ENCODE results near the gene AURKB. TPM values are rescaled to one million over a fixed set of nuclear protein-coding genes. Genes with fewer than 3 reads are reported as not detected.

The AURKB gene
- total RNA-seq, 1 donor from 2014 or later: 1.2 TPM

- H3K27me3 ChIP-seq (ENCODE audit: low read depth): no peaks in the 10 kb centered on the region
- intact Hi-C loops (cut with micrococcal nuclease): no loop called here
- TF ChIP-seq CTCF (IDR thresholded peaks at IDR 0.05; ENCODE audit: borderline replicate concordance): no peak
- H3K36me3 ChIP-seq: peaks cover 92% of the 10 kb centered on the region
- H3K9me3 ChIP-seq (replicated peaks): no peaks in the 10 kb centered on the region
- peaks cover 15% of the 10 kb centered on the region for H3K4me1 ChIP-seq
- H3K27ac ChIP-seq (replicated peaks): peak overlapping the region; percentile 59
- no peak for DNase-seq
- H3K4me3 ChIP-seq: no peak overlapping the region
Measured at GRCh38 chr17:8234361-8235270, 24.2 kb upstream of the AURKB start.

DNA sequence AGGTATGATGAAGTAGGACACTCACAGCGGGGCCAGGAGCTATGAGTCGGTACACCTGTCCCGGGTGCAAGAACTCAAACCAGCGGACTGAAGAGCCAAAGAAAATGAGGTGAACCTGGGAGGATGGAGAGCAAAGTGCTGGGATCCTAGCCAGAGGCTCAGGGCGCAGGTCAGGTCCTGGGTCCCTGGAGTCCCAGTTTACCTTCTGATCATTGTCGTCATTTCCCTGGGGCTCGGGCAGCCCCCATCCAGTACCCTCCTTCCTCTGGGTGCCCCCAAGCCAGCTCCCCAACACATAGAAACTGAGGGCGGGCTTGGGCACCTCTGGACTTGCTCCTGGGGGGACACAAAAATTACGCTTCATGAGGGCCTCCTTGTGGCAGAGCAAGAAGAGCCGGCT lies 21.3 kb upstream of the AURKB start:
- Histone ChIP-seq H3K4me3 (no peak overlapping the region), H3K9me3 (replicated peaks) (no peaks in the 10 kb centered on the region), H3K4me1 (peaks cover 24% of the 10 kb centered on the region), H3K27me3 (ENCODE audit: low read depth) (no peaks in the 10 kb centered on the region), H3K27ac (replicated peaks) (no peak overlapping the region), H3K36me3 (peaks cover 95% of the 10 kb centered on the region)
- intact Hi-C loops (cut with micrococcal nuclease): no loop called here
- TF ChIP-seq CTCF (IDR thresholded peaks at IDR 0.05; ENCODE audit: borderline replicate concordance): no peak
- DNase-seq: no peak

DNA sequence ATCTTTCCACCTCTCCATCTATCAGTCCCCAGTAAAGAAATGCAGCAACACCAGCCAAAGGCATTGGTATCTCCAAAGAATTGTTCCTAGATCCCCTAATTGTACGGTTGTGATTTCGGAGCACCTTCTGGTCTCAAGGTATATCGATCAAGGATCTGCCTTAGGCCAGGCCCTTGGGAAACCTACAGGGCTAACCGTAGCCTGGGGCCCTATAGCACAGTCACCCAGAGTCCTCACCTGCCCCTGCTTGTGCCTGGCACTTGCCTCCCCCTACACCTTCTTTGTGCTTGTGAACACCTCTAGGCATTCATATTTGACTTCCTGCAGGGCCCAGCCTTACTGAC lies 16.8 kb upstream of the AURKB start:
- peaks cover 36% of the 10 kb centered on the region for H3K4me1 ChIP-seq
- intact Hi-C loops (cut with micrococcal nuclease): no loop called here
- TF ChIP-seq CTCF (IDR thresholded peaks at IDR 0.05; ENCODE audit: borderline replicate concordance): no peak
- no peak for DNase-seq
- H3K27ac ChIP-seq (replicated peaks): peak overlapping the region; percentile 82
- H3K27me3 ChIP-seq (ENCODE audit: low read depth): no peaks in the 10 kb centered on the region
- no peaks in the 10 kb centered on the region for H3K9me3 ChIP-seq (replicated peaks)
- peak overlapping the region; percentile 58 for H3K4me3 ChIP-seq
- peaks cover 50% of the 10 kb centered on the region for H3K36me3 ChIP-seq

GRCh38 chr17:8226536-8227237 lies 16.3 kb upstream of the AURKB start:
- no peak for TF ChIP-seq CTCF (IDR thresholded peaks at IDR 0.05; ENCODE audit: borderline replicate concordance)
- Histone ChIP-seq H3K36me3 (peaks cover 44% of the 10 kb centered on the region), H3K4me1 (peaks cover 38% of the 10 kb centered on the region), H3K4me3 (peak overlapping the region; percentile 58), H3K9me3 (replicated peaks) (no peaks in the 10 kb centered on the region), H3K27ac (replicated peaks) (peak overlapping the region; percentile 82), H3K27me3 (ENCODE audit: low read depth) (no peaks in the 10 kb centered on the region)
- intact Hi-C loops (cut with micrococcal nuclease): no loop called here
- peak; percentile 52 for DNase-seq

DNA sequence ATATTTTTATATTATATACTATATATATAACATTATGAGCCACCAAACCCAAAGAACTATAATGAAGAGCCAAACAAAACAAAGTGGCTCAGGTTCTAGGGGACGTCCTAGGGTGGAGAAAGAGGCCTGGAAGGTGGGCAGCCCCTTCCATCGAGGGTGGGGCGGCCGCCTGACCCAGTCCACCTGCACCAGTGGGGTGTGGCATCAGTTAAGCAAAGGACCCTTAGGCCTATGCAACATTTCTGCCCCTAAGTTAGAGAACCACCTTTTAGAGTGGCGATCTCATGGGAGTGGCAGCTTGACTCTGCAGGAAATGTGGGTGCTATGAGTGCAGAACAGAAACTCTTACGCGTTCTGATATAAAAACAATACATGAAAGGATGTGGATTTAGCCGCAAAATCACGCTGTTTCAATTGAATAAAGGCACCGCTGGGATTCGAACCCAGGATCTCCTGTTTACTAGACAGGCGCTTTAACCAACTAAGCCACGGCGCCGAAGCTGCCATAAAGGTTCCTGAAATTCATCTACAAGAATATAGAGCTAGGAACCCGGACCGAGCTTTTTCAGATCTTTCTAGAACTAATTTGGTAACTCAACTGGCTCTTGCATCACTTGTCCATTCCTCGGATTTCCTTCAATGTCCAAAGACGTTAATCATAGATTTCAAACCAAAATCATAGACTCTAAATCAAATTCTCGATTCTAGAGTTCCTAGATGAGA lies 15.6 kb upstream of the AURKB start:
- Histone ChIP-seq H3K4me1 (peaks cover 44% of the 10 kb centered on the region), H3K27ac (replicated peaks) (peak overlapping the region; percentile 82)

More for the DNA sequence above, 15.6 kb upstream of the AURKB start:
- Histone ChIP-seq H3K36me3 (peaks cover 37% of the 10 kb centered on the region), H3K9me3 (replicated peaks) (no peaks in the 10 kb centered on the region), H3K27me3 (ENCODE audit: low read depth) (no peaks in the 10 kb centered on the region), H3K4me3 (peak overlapping the region; percentile 58)
- no peak for TF ChIP-seq CTCF (IDR thresholded peaks at IDR 0.05; ENCODE audit: borderline replicate concordance)
- intact Hi-C loops (cut with micrococcal nuclease): no loop called here
- DNase-seq: no peak

Data from left ventricle myocardium inferior (tissue), 1 donor.